Cardiac ventricle fibroblast (primary cell): ENCODE results near the gene F13A1. TPM values are rescaled to one million over a fixed set of nuclear protein-coding genes. Genes with fewer than 3 reads are reported as not detected.

Experiments used
- total RNA-seq: library from RNA; depleted of rRNA; stranded (reverse); fragments of >200 nt; gene quantifications from 2 replicates; pipeline ENCODE4 v1.2.3, GENCODE V29; 2015

F13A1 gene
- total RNA-seq, result not detected in 2 replicates

DNA sequence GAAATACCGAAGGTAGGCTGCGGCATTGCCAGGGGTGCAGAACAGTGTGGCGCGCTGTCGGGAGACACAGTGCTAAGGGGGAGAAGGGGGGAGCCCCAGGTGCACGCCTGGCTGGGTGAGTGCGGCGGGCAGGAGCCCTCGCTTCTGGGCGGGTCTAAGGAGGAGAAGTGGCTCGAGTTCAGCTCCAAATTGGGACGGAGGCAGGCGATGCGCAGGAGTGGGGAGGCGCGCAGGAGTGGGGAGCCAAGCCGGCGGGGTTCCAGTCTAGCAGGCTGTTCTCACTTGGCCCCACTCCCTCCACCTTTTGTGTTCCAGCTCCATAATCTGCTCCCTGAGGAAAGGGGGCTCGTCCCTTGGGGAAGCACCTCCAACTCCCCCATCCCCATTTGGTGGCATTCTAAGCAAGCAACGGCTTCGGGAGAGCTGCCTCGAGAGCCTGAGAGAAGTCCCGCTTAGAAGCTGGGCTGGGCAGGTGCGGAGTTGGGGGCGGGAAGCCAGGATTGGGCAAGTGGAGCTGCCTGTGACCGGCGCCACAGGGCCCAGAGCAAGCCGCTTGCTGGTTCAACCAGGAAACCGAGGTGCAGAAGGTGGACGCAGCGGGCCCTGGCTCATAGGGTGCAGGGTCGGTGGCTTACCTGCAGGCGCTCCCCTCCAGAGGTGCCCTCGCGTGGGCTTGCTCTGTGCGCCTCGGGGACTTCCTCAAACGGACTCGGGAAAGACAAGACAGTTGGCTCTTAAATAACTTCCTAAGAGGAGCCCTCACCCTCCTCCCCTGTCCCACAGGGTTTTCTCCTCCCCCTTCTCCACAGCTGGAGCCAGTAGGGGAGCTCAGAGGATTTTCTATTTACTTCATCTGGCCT lies at the start of gene F13A1:
Gene F13A1 (minus strand): TSS at position 711 of the 860 bp plus-strand sequence. CDS start 1,998 bp downstream, outside the sequence.

